HG03442 (cell line): ENCODE results near the gene MPV17L.
"Not testable (repeated sequence)": the region's sequence is repeated elsewhere in the genome, so short reads cannot be mapped to it uniquely, and the experiment has no call there.

Experiments used
- ATAC-seq: cut with Tn5 transposase; IDR thresholded peaks from one replicate; pipeline ENCODE4 v1.9.1; 2021; ENCODE audit warnings: mild to moderate bottlenecking, moderate library complexity; ENCODE audit not compliant: unreplicated experiment

Gene MPV17L

DNA sequence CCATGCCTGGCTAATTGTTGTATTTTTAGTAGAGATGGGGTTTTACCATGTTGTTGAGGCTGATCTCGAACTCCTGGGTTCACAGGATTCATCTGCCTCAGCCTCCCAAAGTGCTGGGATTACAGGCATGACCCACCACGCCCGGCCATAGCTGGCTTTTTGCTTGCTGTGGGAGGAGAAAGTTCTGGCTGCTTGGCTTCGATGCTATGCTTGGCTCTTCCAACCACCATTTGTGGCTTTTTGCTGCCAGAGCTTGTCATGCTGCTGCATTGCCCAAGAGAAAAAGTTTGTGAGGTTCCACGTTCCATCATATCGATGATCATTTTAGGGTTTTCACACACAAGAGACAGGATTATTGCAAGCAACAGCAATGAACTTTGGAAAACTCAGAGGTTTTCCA lies 55.1 kb downstream of the MPV17L start:
- ATAC-seq: no peak

DNA sequence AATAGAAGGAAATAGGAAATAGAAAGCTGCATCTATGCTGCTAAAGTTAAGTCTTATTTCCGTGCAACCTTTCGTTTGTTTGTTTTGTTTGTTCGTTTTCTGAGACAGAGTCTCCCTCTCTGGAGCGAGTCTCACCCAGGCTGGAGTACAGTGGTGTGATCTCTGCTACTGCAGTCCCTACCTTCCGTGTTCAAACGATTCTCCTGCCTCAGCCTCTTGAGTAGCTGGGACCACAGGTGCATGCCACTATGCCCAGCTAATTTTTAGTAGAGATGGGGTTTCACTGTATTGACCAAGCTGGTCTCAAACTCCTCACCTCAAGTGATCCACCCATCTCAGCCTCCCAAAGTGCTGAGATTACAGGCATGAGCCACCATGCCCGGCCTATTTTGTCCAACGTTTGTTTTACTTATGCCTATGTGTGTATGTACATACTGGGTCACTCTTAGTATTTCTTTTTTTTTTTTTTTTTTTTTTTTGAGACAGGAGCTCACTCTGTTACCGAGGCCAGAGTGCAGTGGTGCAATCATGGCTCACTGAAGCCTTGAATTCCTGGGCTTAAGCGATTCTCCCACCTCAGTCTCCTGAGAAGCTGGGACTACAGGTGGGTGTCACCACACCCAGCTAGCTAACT lies 55.7 kb downstream of the MPV17L start:
- no peak for ATAC-seq

DNA sequence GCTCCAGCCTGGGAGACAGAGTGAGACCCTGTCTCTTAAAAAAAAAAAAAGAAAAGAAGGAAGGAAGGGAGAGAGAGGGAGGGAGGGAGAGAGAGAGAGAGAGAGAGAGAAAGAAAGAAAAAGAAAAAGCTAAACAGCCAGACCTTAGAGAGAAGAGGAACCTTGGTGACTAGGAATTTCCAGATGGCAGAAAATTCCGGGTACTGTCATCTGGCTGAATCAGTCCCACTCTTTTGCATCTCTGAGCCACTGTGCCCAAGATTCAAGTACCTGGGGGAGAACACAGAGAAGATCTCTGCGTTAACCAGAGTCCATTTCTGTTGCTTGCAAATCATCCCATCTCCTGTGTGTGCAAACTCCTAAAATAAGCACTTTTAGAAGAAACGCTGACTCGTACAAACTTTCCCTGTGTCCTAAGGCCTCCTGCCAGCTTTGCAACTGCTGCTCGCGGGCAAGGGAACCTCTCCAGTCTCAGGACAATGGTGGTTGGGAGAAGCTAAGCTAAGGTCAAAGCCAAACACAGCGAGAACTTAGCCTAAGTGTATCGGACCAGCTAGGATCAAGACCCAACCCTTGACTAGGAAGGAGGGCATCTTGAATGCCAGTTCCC lies 56.8 kb downstream of the MPV17L start:
- no peak for ATAC-seq

DNA sequence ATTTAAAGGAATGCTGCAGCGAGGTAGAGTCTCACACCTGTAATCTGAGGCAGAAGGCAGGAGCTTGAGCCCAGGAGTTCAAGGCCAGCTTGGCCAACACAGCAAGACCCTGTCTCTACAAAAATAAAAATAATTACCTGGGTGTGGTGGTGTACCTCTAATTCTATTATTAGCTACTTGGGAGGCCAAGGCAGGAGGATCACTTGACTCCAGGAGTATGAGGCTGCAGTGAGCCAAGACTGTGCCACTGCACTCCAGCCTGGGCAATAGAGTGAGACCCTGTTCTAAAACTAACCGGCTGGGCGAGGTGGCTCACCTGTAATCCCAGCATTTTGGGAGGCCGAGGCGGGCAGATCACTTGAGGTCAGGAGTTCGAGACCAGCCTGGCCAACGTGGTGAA lies 57.7 kb downstream of the MPV17L start:
- ATAC-seq: not testable (repeated sequence)

DNA sequence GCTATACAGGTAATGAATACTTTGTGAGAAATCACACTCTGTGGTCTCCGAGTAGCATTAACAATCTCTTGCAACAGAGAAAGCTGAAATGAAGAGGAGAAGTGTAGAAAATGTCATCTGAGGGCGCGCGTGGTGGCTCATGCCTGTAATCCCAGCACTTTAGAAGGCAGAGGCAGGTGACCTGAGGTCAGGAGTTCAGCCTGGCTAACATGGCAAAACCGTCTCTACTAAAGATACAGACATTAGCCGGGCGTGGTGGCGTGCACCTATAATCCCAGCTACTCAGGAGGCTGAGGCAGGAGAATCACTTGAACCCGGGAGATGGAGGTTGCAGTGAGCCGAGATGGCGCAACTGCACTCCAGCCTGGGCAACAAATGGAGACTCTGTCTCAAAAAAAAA lies 59.4 kb downstream of the MPV17L start:
- ATAC-seq: not testable (repeated sequence)

DNA sequence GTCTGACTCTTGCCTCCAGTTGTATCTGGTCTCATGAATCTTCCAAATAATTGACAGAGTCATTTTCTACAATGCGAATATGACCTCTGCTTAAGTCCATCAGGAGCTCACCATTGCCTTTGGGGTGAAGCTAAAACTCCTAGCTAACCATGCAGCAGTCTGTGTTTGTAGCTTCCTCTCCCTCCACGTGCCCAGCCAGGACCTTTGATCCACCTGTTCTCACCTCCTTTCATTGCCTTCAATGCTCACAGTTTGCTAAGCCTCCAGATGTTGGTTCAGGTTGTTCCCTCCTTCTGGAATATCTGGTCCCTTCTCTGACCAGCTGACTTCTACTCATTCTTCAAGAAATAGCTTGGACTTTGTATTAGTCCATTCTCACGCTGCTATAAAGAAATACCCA lies 61.8 kb downstream of the MPV17L start:
- ATAC-seq: no peak

DNA sequence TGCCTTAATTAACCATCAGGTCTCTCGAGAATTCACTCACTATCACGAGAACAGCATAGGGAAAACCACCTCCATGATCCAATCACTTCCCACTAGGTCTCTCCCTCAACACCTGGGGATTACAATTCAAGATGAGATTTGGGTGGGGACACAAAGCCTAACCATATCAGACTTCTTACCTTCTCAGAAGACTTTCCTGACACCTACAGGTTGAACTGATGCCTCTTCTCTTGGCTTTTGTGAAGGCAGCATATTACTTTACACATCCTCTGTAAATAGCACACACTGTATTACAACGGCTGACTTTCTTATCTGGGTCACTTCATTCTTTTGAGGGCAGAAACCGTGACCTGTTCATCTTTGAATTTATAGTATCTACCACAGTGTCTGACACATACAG lies 62.4 kb downstream of the MPV17L start:
- no peak for ATAC-seq

DNA sequence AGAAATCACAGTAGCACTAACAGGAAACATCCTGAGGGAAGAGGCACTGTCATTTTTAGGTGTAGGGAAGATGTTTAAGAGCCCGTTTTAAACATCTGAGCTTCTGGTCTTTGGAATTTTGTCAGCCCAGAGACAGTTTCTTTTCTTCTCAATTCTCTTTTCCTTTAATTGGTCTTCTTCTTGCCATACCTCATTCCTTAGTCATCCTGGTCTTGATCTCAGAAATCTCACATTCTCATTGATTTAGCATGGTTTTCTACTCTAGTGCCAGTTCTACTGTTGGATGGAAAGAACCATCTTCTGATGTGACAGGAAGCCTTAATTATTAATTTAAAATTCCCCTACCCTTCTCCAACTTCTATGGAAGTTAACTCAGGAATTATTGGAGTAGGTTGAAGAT lies 64.2 kb downstream of the MPV17L start:
- ATAC-seq: no peak

DNA sequence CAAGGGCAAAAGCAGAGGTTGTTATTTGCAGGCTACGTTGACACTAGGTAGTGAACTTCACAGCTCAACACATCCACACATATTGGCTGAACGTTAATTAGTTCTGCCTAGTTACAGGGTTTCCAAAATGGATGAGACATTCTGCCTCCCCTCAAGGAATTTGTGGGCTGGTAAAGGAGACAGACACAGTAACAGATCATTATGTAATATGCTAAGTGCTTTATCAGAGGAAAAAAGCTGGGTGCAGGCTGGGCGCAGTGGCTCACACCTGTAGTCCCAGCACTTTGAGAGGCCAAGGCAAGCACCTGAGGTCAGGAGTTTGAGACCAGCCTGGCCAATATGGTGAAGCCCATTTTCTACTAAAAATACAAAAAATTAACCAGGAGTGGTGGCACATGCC lies 65.0 kb downstream of the MPV17L start:
- no peak for ATAC-seq

DNA sequence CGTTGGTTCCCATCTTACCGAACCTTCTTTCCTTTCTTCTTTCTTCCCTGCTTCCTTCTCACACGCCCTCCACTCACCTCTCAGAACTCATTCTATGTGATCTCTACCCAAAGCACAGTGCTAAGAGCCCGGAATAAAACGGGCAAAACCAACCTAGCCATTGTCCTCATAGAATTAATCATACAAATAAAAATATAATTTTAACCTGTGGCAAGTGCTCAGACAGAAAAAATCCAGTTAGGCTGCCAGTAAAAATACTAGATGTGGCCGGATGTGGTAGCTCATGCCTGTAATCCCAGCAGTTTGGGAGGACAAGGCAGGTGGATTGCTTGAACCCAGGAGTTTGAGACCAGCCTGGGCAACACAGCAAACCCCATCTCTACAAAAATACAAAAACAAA lies 65.8 kb downstream of the MPV17L start:
- no peak for ATAC-seq
